Thyroid gland (tissue), 4 donors: Measurements from ENCODE around the gene MAPKAPK5.

Source experiments
- CTCF ChIP-seq, 6 experiments: fragments of 200-600 bp in 3 of 6; fragments of 450-650 bp in 3 of 6; sonication (generic) in 3 of 6; IDR thresholded peaks; one replicate each; pipeline ENCODE4 v1.5.1; 2016 to 2019; ENCODE audit warnings: antibody characterized with exemption in 6 of 6, mild to moderate bottlenecking in 2 of 6, inconsistent platforms in 1 of 6, moderate library complexity in 1 of 6
- POLR2A ChIP-seq, 2 donors: fragments of 450-650 bp; IDR thresholded peaks; one replicate each; pipeline ENCODE4 v1.6.1; 2017; ENCODE audit warnings: antibody characterized with exemption in 2 of 2, mild to moderate bottlenecking in 2 of 2, moderate library complexity in 1 of 2

GRCh38 chr12:111819191-111820158 is 22.6 kb upstream of the MAPKAPK5 start:
- TF ChIP-seq CTCF (IDR thresholded peaks at IDR 0.05) (no peak), POLR2A (IDR thresholded peaks at IDR 0.05) (no peak)
